Progenitor cell of endocrine pancreas (in vitro differentiated cells): ENCODE results near the gene TNKS1BP1. TPM values are rescaled to one million over a fixed set of nuclear protein-coding genes. Genes with fewer than 3 reads are reported as not detected.
"Not testable (repeated sequence)": the region's sequence is repeated elsewhere in the genome, so short reads cannot be mapped to it uniquely, and the experiment has no call there.

Experiments
- DNase-seq: peaks from one replicate; pipeline ENCODE4 v3.0.0; 2021; ENCODE audit warnings: low spot score; ENCODE audit not compliant: unreplicated experiment
- H3K27ac Mint-ChIP-seq: 2 replicates; pipeline ENCODE4 v1.8.0; 2021; ENCODE audit warnings: mild to moderate bottlenecking, moderate library complexity, mixed read lengths
- H3K27me3 Mint-ChIP-seq: 2 replicates; pipeline ENCODE4 v1.8.0; 2021; ENCODE audit warnings: mixed read lengths
- H3K36me3 Mint-ChIP-seq: 2 replicates; pipeline ENCODE4 v1.8.0; 2022; ENCODE audit warnings: mixed read lengths; ENCODE audit not compliant: insufficient read depth
- H3K4me1 Mint-ChIP-seq: 2 replicates; pipeline ENCODE4 v1.8.0; 2021; ENCODE audit warnings: low read depth, mixed read lengths
- H3K4me3 Mint-ChIP-seq: 2 replicates; pipeline ENCODE4 v1.8.0; 2021; ENCODE audit warnings: low read depth, mild to moderate bottlenecking, moderate library complexity, mixed read lengths
- H3K9me3 Mint-ChIP-seq: 2 replicates; pipeline ENCODE4 v1.8.0; 2021; ENCODE audit warnings: low read depth, mixed read lengths
- CTCF ChIP-seq: fragments of 200-600 bp; sonication (generic); IDR thresholded peaks from one replicate; pipeline ENCODE4 v1.5.0; 2021; ENCODE audit warnings: antibody characterized with exemption, mild to moderate bottlenecking; ENCODE audit not compliant: unreplicated experiment
- total RNA-seq: library from RNA; stranded (reverse); gene quantifications from 2 replicates; pipeline ENCODE4 v1.2.1, GENCODE V29; 2021

The TNKS1BP1 gene
- total RNA-seq, 1 donor from 2014 or later, result 108 TPM

GRCh38 chr11:57294225-57295131, 30.3 kb downstream of the TNKS1BP1 start:
- peaks cover 16% of the 10 kb centered on the region for H3K36me3 Mint-ChIP-seq
- no peaks in the 10 kb centered on the region for H3K27me3 Mint-ChIP-seq
- H3K9me3 Mint-ChIP-seq, result no peaks in the 10 kb centered on the region
- H3K4me3 Mint-ChIP-seq, result no peak overlapping the region
- peaks cover 10% of the 10 kb centered on the region for H3K4me1 Mint-ChIP-seq
- no peak for TF ChIP-seq CTCF
- DNase-seq, result no peak
- peak overlapping the region; percentile 19 for H3K27ac Mint-ChIP-seq

GRCh38 chr11:57290288-57290687, 34.5 kb downstream of the TNKS1BP1 start:
- H3K36me3 Mint-ChIP-seq, result peaks cover 2% of the 10 kb centered on the region
- DNase-seq, result no peak
- H3K27me3 Mint-ChIP-seq, result no peaks in the 10 kb centered on the region
- peak overlapping the region; percentile 8 for H3K27ac Mint-ChIP-seq
- TF ChIP-seq CTCF, result no peak
- H3K4me3 Mint-ChIP-seq, result no peak overlapping the region
- H3K4me1 Mint-ChIP-seq, result peaks cover 23% of the 10 kb centered on the region
- H3K9me3 Mint-ChIP-seq, result no peaks in the 10 kb centered on the region

- no peaks in the 10 kb centered on the region for H3K9me3 Mint-ChIP-seq
- H3K4me3 Mint-ChIP-seq, result no peak overlapping the region
- H3K4me1 Mint-ChIP-seq, result peaks cover 26% of the 10 kb centered on the region
- H3K36me3 Mint-ChIP-seq, result no peaks in the 10 kb centered on the region
- no peaks in the 10 kb centered on the region for H3K27me3 Mint-ChIP-seq
- no peak for DNase-seq
- H3K27ac Mint-ChIP-seq, result peak overlapping the region; percentile 93
- TF ChIP-seq CTCF, result no peak
Observed at GRCh38 chr11:57288771-57289579, 35.8 kb downstream of the TNKS1BP1 start.

GRCh38 chr11:57287884-57288283, 36.9 kb downstream of the TNKS1BP1 start:
- Mint-ChIP-seq H3K4me1 (peaks cover 22% of the 10 kb centered on the region), H3K36me3 (no peaks in the 10 kb centered on the region), H3K27me3 (no peaks in the 10 kb centered on the region), H3K4me3 (no peak overlapping the region), H3K9me3 (no peaks in the 10 kb centered on the region), H3K27ac (no peak overlapping the region)
- no peak for DNase-seq
- TF ChIP-seq CTCF, result no peak

- Mint-ChIP-seq H3K27me3 (no peaks in the 10 kb centered on the region), H3K9me3 (no peaks in the 10 kb centered on the region), H3K36me3 (no peaks in the 10 kb centered on the region), H3K27ac (no peak overlapping the region), H3K4me1 (peaks cover 6% of the 10 kb centered on the region), H3K4me3 (no peak overlapping the region)
- DNase-seq, result no peak
- TF ChIP-seq CTCF, result no peak
Observed at GRCh38 chr11:57283231-57283990, 41.3 kb downstream of the TNKS1BP1 start.

GRCh38 chr11:57281546-57281945, 43.2 kb downstream of the TNKS1BP1 start:
- not testable (repeated sequence) for H3K4me1 Mint-ChIP-seq, H3K4me3 Mint-ChIP-seq, H3K27ac Mint-ChIP-seq, H3K36me3 Mint-ChIP-seq, H3K27me3 Mint-ChIP-seq, H3K9me3 Mint-ChIP-seq, DNase-seq
